Stomach (tissue), 9 donors: ENCODE data around the gene EIPR1. TPM values are rescaled to one million over a fixed set of nuclear protein-coding genes. Genes with fewer than 3 reads are reported as not detected.
"Not testable (repeated sequence)": the region's sequence is repeated elsewhere in the genome, so short reads cannot be mapped to it uniquely, and the experiment has no call there.

Experiments
- DNase-seq, 2 donors: peaks; one replicate each; pipeline versions ENCODE4 v3.0.0 to v3.0.0-alpha.2; 2013 to 2019
- H3K27ac ChIP-seq, 5 donors: fragments of 200-600 bp in 4 of 5; sonication (generic) in 4 of 5; one replicate each; pipeline ENCODE4 v1.5.1; 2013 to 2019; ENCODE audit warnings: mild to moderate bottlenecking in 1 of 5, moderate library complexity in 1 of 5
- H3K27me3 ChIP-seq, 3 donors: fragments of 200-600 bp; sonication (generic); one replicate each; pipeline ENCODE4 v1.5.1; 2017 to 2019; ENCODE audit warnings: mixed run types in 1 of 3
- H3K36me3 ChIP-seq, 4 donors: fragments of 200-600 bp; sonication (generic); 1 replicate in 3 of 4; 2 replicates in 1 of 4; pipeline ENCODE4 v1.5.1; 2016 to 2019
- H3K4me1 ChIP-seq, 4 donors: fragments of 200-600 bp; sonication (generic); one replicate each; pipeline ENCODE4 v1.5.1; 2016 to 2019
- H3K4me3 ChIP-seq, 4 donors: fragments of 200-600 bp; sonication (generic) in 3 of 4; one replicate each; pipeline ENCODE4 v1.5.1; 2016 to 2019; ENCODE audit warnings: mild to moderate bottlenecking in 1 of 4
- H3K9me3 ChIP-seq, 4 donors: fragments of 200-600 bp; sonication (generic); one replicate each; pipeline ENCODE4 v1.5.1; 2016 to 2019
- CTCF ChIP-seq, 7 experiments: fragments of 450-650 bp in 4 of 7; fragments of 200-600 bp in 3 of 7; sonication (generic) in 3 of 7; IDR thresholded peaks; one replicate each; pipeline ENCODE4 v1.5.1; 2016 to 2019; ENCODE audit warnings: antibody characterized with exemption in 7 of 7, control low read depth in 2 of 7, mild to moderate bottlenecking in 1 of 7
- EP300 ChIP-seq: sonication (generic); formaldehyde crosslinking; IDR thresholded peaks from one replicate; pipeline ENCODE4 v1.6.1; 2017; ENCODE audit warnings: antibody characterized with exemption
- POLR2A ChIP-seq, 4 donors: fragments of 450-650 bp; IDR thresholded peaks; one replicate each; pipeline ENCODE4 v1.6.1; 2016; ENCODE audit warnings: antibody characterized with exemption in 4 of 4, control low read depth in 2 of 4, mild to moderate bottlenecking in 1 of 4, moderate library complexity in 1 of 4
- POLR2AphosphoS5 ChIP-seq, 3 donors: sonication (generic); formaldehyde crosslinking; IDR thresholded peaks; one replicate each; pipeline ENCODE4 v1.6.1; 2016; ENCODE audit warnings: antibody characterized with exemption in 3 of 3
- WGBS, 5 donors: extraction: QIAGEN DNeasy Blood & Tissue Kit in 3 of 5; methylation state at CpG; one replicate each; pipeline versions ENCODE4 v1.1.5 to v1.1.7; 2013 to 2018; 5-methylcytosine and 5-hydroxymethylcytosine counted together
- intact Hi-C: fragments of 100-400 bp; cut with DNase I; formaldehyde crosslinking; loops from one replicate; pipeline ENCODE4 v1.15.1; 2023; ENCODE audit warnings: low total_unique reads
- polyA plus RNA-seq, 3 donors: library from polyadenylated mRNA; stranded (reverse); fragments of 200-250 nt; gene quantifications; one replicate each; pipeline ENCODE4 v1.2.3, GENCODE V29; 2013
- total RNA-seq, 5 donors: library from RNA; depleted of rRNA; stranded (reverse); fragments of >200 nt; gene quantifications; one replicate each; pipeline versions ENCODE4 v1.1.0 to v1.2.3, GENCODE V29; 2014 to 2016
- donor health status: healthy with polysubstance abuse.
- donor health status: Bipolar disorder and iron deficiency.
- donor health status: healthy.

The EIPR1 gene
- total and polyA plus RNA-seq, 8 donors = 1.2 to 39.4 (median 12.7) TPM

- Histone ChIP-seq H3K4me1 (peaks cover 21 to 49% (median 42%) of the 10 kb centered on the region in 4 donors), H3K27ac (peak overlapping the region; percentile 87 to 97 (median 92)), H3K27me3 (no peaks in the 10 kb centered on the region), H3K36me3 (peaks cover 0 to 12% (median 6%) of the 10 kb centered on the region in 4 donors), H3K4me3 (peak overlapping the region; percentile 64 to 76 (median 72)), H3K9me3 (peaks cover 0 to 7% (median 0%) of the 10 kb centered on the region in 4 donors)
- TF ChIP-seq CTCF (IDR thresholded peaks at IDR 0.05) = no peak
- no peak for TF ChIP-seq POLR2A (IDR thresholded peaks at IDR 0.05)
- no peak for TF ChIP-seq POLR2AphosphoS5 (IDR thresholded peaks at IDR 0.05)
- TF ChIP-seq EP300 = no peak
- intact Hi-C loops = no loop called here
- WGBS, 5 donors = 5 to 13% (median 8%) methylated on average over 8 of the region's 8 CpGs
- DNase-seq = no peak
These were observed 1.7 kb upstream of the EIPR1 start for GRCh38 chr2:3379339-3379646.

GRCh38 chr2:3377279-3377611 lies 373 bp downstream of the EIPR1 start:
- H3K4me1 ChIP-seq = peaks cover 21 to 45% (median 42%) of the 10 kb centered on the region in 4 donors
- TF ChIP-seq CTCF (IDR thresholded peaks at IDR 0.05) (no peak), EP300 (no peak), POLR2A (IDR thresholded peaks at IDR 0.05) (no peak), POLR2AphosphoS5 (IDR thresholded peaks at IDR 0.05) (no peak)
- peak in 1 of 2 donors; percentile 73 for DNase-seq
- peak overlapping the region; percentile 77 to 94 (median 83) for H3K4me3 ChIP-seq
- intact Hi-C loops = no loop called here
- H3K36me3 ChIP-seq = peaks cover 0 to 3% (median 2%) of the 10 kb centered on the region in 4 donors
- H3K9me3 ChIP-seq = peaks cover 0 to 7% (median 0%) of the 10 kb centered on the region in 4 donors
- H3K27ac ChIP-seq = peak overlapping the region; percentile 86 to 93 (median 90)
- H3K27me3 ChIP-seq = no peaks in the 10 kb centered on the region
- 0 to 2% (median 1%) methylated on average over 8 of the region's 8 CpGs for WGBS, 5 donors

GRCh38 chr2:3376821-3377220 lies 797 bp downstream of the EIPR1 start:
- H3K27ac ChIP-seq = peak overlapping the region in 1 of 5 donors; percentile 92
- H3K36me3 ChIP-seq = no peaks in the 10 kb centered on the region
- DNase-seq = no peak
- intact Hi-C loops = no loop called here
- WGBS, 5 donors = 65 to 69% (median 66%) methylated on average over 6 of the region's 6 CpGs
- peak overlapping the region; percentile 77 to 94 (median 83) for H3K4me3 ChIP-seq
- peaks cover 21 to 45% (median 42%) of the 10 kb centered on the region in 4 donors for H3K4me1 ChIP-seq
- H3K9me3 ChIP-seq = peaks cover 0 to 7% (median 0%) of the 10 kb centered on the region in 4 donors
- no peaks in the 10 kb centered on the region for H3K27me3 ChIP-seq
- TF ChIP-seq POLR2AphosphoS5 (IDR thresholded peaks at IDR 0.05) (no peak), CTCF (IDR thresholded peaks at IDR 0.05) (no peak), POLR2A (IDR thresholded peaks at IDR 0.05) (no peak), EP300 (no peak)

- H3K27me3 ChIP-seq, H3K9me3 ChIP-seq, H3K27ac ChIP-seq, H3K4me1 ChIP-seq, H3K36me3 ChIP-seq, DNase-seq, H3K4me3 ChIP-seq, intact Hi-C loops: not testable (repeated sequence)
- WGBS, 5 donors = 88 to 96% (median 92%) methylated on average over 20 to 33 of the region's 34 CpGs
These were observed 8.1 kb downstream of the EIPR1 start for GRCh38 chr2:3369340-3370181.

- Histone ChIP-seq H3K4me3 (no peak overlapping the region), H3K9me3 (no peaks in the 10 kb centered on the region), H3K27ac (no peak overlapping the region), H3K36me3 (no peaks in the 10 kb centered on the region), H3K27me3 (no peaks in the 10 kb centered on the region), H3K4me1 (no peaks in the 10 kb centered on the region)
- 91 to 98% (median 96%) methylated on average over 4 of the region's 4 CpGs for WGBS, 5 donors
- no peak for TF ChIP-seq EP300
- no peak for TF ChIP-seq POLR2A (IDR thresholded peaks at IDR 0.05)
- DNase-seq = no peak
- intact Hi-C loops = no loop called here
These were observed 9.3 kb downstream of the EIPR1 start for GRCh38 chr2:3368261-3368722.
